ENCODE results near the gene PEX14.

Gene PEX14

DNA sequence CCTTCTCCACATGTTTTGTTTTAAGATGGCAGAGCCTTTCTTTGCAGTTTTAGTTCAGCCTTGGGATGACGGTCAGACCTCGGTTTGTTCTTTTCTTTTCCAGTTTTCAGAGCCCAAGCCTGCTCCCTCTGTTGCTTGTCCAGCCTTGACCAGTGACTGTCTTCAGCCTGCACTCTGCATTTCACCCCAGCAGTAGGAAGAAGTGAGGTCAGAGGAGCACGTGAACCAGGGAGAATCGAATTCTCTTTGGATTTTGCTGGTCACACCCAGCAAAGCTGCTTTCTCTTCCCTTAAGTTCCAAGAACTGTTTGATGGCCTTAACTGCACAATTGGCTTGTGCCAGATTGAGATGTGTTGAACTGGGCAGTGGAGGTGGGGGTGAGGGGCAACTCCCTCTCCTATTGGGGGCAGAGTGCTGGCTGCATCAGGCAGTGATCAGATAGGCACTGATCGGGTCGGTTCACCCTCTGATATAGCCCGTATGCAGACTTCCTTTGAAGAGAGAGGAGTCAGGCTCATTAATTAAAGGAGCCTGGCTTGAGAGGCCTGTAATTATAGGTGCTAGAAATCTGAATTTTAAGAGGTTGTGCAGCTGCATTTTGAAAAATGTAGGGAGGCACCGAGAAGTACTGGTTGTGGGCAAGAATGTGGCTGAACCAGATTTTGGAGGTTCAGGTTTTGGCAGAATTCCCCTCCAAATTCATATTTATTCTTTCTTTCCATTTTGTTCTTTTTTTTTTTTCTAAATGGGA is 42.4 kb downstream of the PEX14 start:
- no peak for DNase-seq (ENCODE audit: low read depth in 2 of 2)

DNA sequence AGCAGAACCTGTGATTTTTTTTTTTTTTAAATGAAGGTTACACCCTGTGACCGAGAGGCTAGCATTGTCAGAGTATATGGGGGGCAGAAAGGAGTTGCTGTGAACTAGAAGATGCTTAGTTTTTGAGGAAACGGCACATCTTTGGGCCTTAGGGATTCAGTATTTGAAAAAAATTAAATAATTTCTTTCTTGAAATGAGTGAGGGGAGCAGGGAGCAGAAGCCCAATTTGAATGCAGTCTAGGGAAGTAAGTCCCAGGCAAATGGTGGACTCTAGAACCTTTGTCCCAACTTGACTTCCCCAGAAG is 42.9 kb downstream of the PEX14 start:
- no peak for DNase-seq (ENCODE audit: low read depth in 2 of 2)

DNA sequence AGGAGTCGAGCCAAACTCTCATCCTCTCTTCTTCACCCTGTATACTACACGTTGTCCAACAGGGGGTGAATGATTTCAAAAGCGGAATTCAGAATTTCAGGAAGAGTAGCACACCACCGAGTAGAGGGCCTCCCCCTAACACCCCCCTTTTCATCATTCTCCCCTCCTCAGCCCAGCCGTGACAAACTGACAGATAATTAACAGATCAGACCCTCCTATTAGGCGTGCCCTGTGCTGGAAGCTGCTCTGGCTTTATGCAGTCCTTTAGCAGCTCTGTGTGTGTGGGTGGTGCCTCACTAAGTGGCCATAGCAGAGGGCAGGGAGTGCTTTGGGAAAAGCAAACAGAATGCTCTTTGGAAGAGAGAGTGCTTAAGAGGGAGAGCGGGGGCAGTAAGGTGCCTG is 44.3 kb downstream of the PEX14 start:
- no peak for DNase-seq (ENCODE audit: low read depth in 2 of 2)

DNA sequence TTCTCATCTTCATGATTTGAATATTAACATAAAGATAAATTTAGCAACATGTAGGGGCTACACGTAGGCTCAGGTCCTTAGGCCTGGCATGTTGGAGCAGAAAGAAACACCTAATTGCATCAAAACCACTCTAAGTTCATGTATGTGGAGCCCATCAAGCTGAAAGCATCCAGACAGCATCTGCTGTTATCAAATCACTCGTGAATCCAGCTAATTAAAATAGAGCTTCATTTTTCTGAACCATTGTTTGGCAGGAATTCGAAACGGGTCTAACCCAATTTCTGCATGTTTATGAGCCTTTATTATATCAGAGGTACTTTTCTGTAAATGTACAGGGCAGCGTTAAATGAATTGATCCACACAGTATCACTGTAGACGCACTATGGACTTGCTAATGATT is 45.7 kb downstream of the PEX14 start:
- no peak for DNase-seq (ENCODE audit: low read depth in 2 of 2)

DNA sequence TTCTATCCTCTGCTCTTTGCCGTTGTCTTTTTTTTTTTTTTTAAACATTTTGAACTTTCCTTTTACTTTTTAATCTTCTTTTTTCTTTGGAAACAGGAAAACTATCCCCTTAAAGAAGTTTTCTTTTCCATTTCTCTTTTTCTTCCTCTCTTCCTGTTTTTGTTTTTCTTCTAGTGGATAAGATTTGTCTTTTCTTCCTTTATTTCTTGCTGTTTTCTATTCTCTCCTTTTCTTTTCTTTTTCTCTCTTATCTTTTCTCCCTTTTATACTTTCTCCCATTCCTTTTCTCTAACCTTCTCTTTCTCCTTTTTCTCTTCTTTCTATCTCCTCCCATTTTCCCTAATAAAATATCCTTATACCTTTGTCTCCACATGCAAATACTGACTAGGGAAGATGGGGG is 46.2 kb downstream of the PEX14 start:
- DNase-seq (ENCODE audit: low read depth in 2 of 2): no peak

DNA sequence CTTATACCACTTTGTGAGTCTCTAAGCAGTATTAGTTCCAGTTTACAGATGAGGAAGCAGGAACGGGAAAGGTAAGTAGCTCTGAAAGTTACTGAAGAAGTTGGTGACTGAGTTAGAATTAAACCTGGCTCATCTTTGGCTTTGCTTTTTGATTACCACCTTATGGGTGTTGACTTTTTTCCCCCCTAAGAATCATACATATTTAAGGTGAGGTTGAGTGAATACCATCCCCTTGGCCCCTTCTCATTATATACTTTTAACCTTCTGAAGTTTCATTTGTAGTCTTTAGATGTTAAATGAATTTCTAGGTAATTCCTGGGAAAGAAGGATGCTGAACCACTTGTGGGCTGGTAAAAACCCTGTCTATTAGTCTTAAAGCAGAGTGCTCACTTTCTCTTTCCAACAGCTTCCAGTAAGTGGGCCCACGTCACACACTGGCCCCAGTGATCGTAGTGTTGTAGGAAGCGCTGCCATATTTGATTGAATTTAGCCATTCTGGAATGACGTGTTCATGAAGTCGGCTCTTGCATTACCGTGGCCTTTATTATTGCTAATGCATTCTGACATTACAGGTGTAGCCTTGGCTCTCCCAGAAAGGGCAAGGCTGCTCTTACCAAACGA is 46.9 kb downstream of the PEX14 start:
- no peak for DNase-seq (ENCODE audit: low read depth in 2 of 2)

DNA sequence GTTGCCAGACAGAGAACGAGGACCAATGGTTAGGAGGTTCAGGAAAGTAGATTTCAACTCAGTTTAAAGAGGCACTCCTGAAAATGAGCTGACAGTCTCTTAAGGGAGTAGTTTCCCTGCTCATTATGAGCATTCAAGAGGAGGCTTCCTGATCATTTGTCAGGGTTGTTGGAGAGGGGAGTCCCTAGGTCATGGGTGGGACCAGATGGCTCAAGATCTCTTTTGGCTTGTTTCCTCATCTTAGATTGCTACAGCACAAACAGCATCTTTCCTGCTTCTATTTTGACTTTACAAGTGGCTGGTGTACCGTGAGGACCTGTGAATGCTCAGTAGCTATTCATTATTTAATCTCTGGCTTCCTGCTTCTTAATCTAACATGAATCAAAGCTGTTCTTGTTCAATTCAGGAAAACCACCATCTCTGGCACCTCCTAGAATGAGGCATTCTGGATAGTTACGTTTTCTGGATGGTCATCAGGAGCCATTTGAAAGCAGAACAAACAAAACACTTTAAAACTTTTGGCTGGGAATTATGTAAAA is 47.6 kb downstream of the PEX14 start:
- DNase-seq (ENCODE audit: low read depth in 2 of 2): no peak

DNA sequence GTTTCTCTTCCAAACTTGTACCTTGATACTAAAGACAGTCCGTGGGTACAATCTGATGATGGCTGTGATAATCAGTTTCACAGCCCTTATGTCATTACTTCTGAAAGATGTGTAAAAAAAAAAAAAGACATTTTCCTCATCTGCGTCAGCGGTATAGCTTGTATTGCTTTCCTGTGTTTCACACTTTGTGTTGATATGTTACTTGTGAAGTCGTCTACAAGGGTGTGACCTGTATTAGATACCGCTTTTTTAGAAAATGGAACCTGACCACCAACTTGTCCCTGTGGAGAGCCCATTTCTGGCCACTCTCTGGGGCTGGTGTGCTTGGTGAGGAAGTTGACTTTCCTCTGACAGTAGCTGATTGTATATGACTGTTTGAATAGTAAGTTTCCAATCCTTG is 50.5 kb downstream of the PEX14 start:
- DNase-seq (ENCODE audit: low read depth in 2 of 2): no peak

DNA sequence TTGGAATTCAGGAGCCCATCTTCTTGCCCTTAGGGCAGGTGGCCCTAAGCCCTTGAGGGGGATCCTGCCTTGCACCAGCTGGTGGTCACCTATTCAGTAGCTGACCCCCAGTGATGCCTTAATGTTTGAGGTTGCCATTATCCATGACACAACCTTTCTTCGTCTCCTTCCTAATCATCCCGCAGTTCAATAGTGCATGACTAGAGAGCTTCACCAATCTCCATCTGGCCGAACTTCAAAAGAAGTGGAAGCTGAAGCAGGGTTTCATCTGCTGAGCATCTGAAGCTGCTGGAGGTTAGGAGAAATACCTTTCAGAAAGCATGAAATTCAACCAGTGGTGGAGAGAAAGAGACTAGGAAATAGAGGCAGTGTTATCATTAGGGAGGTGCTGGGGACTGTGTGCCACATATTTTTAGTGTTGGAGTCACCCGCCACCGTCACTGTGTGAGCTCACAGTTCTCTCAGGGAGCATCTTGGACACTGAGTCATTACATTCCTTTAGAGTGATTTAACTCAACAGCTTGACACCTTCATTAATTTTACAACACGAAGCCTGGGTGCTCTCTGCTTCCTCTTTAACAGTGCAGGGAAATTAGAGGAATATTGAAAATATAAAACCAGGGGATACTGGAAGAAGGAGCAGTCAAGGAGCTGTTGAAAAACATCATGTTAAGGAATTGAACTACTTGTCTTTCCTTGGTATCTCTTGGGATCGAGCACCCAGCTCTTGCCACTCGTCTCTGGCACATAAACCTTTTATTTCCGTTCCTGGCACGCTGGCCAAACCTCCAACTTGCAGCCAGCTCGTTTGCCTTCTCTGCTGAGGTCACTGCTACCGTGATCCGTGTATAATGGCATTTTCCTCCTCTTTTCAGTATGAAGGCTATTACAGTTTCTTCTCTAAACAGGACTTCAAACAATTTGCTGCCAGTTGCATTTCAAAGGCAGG is 53.6 kb downstream of the PEX14 start:
- DNase-seq (ENCODE audit: low read depth in 2 of 2): no peak

DNA sequence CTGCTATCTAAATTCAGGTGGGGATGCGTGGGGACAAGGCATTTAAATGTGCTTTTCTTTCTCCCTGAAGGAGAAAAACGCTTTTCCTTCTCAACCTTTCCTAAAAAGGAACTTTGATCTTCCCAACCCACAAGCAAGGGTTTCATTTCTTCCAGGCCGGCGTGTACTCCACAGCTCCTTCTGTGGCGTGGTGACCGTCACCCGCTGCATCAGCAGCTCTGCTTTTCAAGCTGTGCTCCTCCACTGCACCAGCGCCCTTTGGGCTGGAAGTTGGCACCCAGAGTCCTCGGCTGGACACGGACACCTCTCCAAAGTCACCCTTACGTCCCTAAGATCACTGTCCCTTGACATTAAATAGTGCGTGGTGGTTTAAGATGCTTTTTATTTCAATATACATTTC is 54.3 kb downstream of the PEX14 start:
- DNase-seq (ENCODE audit: low read depth in 2 of 2): no peak

DNA sequence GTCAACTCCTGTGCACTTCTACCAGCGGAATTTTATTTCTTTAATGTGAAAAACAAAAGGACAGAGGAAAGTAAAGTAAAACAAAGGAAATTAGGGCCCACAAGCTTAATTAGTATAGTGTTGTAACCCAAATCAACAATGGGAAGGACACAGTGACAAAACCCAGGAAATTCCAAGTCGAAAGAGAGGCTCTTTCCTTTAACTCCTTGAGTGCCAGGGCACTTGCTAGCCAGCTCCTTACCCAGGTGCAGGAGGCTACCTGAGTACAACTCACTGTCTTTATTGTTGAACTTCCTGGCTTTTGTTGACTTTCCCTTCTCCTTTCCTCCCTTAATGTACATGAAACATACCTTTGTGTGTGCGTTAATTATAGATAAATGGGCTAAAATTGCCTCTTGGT is 55.0 kb downstream of the PEX14 start:
- DNase-seq (ENCODE audit: low read depth in 2 of 2): no peak

DNA sequence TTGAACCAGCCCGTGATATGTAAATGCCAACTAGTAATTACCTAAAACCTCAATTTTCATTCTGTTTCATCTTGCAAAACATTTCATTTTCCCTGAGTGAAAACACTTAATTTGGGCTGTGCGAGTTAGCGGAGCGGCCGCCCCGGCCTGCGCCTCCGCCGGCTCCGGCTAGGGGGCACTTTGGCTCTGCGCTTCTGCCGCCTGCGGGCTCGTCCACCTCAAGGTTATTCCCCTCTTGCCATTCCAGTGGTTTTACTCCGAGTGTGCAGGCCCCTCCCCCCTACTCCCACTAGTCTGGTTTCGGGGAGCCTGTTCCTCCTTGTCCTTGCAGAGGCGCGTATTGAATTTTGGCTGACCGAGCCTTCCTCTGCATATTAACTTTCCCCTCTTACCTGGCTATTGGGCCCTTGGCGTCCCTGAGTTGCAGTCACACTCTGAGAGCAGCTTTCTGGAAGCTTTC is 55.6 kb downstream of the PEX14 start:
- no peak for DNase-seq (ENCODE audit: low read depth in 2 of 2)

DNA sequence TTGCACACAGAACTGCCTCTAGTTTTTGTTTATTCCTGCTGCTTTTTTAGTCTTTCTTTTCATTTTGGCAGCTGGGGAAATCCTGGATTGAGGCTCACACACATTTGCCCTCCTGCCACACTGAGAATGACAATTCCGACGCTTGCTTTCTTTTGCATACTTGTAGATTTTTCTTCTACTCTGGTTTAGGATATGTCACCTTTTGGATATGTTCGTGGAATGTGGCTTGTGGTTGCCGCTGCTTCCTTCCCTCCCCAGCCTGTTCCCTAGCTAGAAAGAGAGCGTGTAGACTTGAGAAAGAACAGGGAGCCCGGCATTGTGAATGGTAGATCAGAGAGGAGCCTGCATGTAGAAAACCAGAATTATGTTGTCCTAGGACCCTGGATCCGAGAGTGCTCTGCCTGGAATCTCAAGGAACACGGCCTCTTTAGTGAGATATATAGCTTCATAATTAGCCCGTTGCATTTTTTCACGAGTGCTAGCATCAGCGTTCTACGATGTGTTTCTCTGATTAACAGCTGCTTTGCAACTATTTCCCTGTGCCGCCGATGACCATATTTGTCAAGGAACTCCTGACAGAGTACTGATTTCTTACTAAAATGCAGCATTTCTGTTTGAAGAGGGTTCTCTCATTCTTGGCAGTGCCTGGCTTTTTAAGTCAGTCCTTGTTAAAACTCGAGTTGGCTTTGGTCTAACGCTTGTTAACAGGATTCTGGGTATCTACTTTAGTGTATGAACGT is 56.2 kb downstream of the PEX14 start:
- no peak for DNase-seq (ENCODE audit: low read depth in 2 of 2)

DNA sequence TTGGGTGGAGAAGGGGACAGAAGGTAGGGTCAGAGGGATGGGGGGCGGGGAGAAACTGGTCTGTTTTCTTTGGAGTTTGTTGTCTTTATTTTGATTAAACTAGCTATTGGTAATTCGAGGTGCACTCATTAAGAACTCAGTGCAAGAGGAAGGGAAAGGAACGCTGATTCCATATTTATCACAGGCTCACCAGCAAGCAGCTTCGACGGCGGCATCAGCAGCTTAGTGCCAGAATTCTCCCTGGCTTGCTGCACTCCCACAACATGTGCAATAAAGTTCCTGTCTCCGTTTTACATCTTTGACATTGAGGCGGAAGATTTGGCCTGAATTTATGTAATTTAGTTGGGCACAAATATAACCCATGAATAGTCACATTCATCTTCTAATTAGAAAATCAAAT is 57.6 kb downstream of the PEX14 start:
- no peak for DNase-seq (ENCODE audit: low read depth in 2 of 2)

DNA sequence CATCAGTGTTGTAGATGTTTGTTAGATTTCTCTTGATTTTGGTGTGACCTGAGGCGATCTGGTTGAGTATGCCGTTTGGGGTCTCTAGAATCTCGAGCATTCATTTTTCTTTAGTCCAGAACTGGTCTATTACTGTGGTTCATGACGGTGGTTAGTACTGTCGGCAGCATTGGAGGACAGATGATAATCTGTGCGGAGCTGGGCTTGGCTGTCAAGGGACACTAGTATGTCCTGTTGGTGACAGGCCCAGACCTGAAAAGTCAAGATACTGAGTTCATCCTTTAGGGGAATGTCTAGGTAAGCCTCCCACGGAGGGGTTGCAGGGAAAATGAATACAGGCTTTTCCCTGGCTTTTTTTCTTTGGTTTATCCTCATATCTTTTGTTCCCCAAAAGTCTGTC is 59.8 kb downstream of the PEX14 start:
- no peak for DNase-seq (ENCODE audit: low read depth in 2 of 2)

DNA sequence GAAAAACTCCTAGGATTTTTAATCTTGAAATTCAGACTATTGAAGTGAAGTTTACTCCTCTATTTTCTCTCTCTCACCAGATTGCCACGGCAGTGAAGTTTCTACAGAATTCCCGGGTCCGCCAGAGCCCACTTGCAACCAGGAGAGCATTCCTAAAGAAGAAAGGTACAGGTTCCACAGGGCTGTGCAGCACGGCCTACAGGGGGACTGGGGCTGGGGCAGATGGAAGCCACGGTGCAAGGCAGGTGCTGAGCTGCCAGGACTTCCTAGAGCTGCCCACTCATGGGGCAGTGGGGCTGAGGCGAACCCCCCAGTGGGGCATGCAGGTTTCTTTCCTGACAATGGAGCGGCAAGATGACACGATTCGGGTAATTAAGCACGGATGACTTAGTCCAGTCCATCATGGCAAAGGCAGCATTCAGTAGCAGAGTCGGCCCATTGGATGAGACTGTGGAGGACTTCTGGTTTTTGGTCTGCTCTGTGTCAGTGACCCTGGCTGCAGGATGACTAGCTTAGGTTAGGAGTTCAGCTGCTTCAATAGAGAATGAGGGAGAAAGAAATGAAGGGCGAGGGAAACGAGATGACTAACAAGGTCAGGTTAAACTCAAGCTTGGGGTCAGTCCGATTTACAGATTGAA is 61.5 kb downstream of the PEX14 start:
- no peak for DNase-seq (ENCODE audit: low read depth in 2 of 2)

DNA sequence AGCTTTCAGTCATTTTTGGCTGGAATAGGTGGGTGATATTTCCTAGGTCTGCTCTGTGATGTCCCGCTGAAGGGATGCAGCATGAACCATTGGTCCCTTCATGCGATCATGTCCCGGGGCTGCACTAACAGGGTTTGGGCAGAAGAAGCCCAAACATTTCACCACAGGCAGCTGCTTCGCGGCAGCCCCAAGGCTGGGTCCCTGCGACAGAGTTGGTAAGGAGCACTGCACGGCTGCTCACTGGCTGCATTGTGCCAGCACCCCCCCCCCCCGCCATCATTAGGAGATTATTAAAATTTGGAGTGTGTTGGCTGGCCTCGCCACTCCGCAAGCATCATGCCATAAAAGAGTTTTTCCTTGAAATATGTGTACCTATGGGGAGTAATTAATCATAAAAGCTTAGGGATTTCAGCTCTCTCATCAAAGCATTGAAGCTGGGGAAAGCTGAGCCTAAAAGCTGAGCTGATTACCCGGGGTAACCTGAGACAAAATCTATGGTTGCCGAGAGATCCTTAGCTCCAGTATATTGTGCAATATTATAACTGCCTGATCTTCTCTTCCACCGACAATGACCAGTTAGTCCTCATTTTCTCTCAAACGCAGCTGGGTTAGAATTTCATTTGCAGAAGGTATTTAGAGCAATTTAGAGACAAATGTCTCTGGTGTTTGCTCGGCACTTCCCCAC is 62.5 kb downstream of the PEX14 start:
- no peak for DNase-seq (ENCODE audit: low read depth in 2 of 2)

DNA sequence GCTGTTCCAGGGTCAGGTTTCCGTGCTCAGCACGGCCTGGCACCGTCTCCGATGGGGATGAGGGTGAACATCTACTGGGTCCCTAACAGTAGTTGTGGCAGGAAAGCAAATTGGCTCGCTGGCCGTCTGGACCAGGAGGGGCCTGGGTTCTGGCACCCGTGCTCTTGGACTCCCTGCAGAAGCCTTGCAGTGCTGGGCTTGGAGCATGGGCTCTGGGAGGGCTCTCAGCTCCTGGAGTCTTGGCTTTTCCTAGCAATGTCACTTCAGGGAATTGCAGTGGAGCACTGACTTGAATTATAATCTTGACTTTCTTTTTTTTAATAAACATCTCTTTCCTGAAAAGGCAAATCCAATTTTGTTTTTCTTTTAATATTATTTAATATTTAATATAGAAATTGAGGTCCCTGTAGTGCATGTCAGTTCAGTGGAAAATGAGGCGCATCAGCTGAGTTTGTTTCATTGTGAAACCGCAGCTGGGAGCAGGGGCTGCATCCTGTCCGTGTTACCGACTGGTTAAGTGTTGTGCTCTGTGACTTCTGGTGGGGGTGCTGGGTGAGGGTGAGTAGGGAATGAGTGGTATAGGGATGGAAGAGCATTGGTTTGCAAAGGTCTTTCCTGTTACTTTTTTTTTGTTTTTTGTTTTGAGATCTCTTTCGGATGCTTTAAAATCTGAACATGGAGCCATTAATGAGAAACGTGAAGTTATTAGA is 64.1 kb downstream of the PEX14 start:
- no peak for DNase-seq (ENCODE audit: low read depth in 2 of 2)

DNA sequence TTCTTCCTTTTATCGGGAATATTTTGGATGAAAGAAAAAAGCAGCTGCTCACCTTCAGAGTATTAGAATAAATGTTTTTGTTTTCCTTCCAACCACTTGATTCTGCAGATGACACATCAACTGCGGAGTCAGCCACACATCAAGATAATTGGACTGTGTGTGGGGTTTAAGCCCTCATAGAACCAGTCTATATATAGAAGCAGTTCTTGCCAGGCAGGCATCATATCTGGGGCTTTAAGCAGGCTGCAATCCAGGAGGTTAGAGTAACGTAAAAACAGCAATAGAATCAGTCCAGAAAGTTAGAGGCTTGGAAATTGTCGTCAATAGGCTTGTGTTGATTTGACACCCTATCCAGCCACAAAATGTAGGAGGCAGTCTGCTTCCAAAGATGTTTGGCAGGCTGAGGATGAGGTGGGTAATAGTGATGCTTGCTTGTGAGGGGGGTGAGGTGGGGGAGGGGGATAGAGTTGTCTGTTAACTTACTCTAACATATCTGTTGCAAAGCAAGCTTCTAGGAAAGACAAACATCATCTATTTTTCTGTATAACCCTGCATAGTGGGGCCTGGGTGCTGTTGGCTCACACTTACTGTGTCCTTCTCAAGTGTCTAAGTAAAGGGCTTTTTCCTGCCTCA is 64.8 kb downstream of the PEX14 start:
- no peak for DNase-seq (ENCODE audit: low read depth in 2 of 2)

All from activated CD8-positive, alpha-beta memory T cell treated with anti-CD3 and anti-CD28 coated beads for 4 hours (primary cell).